Epithelial cell of esophagus (primary cell): Measurements from ENCODE around the gene TNS3.

Experiments used
- DNase-seq: peaks from one replicate; pipeline ENCODE4 v3.0.0; 2010; ENCODE audit warnings: low read depth
- H3K4me3 ChIP-seq: 2 replicates; pipeline ENCODE4 v1.5.1; 2011; ENCODE audit warnings: mild to moderate bottlenecking, low read length, control low read depth
- CTCF ChIP-seq: IDR thresholded peaks from 2 replicates; pipeline ENCODE4 v1.5.1; 2011; ENCODE audit warnings: low read depth, mild to moderate bottlenecking, low read length, control low read depth, inconsistent platforms; ENCODE audit not compliant: insufficient read depth; ENCODE audit errors: missing control alignments

TNS3 gene

GRCh38 chr7:47432671-47433563 is 149.0 kb downstream of the TNS3 start:
- no peak overlapping the region for H3K4me3 ChIP-seq
- TF ChIP-seq CTCF = no peak
- no peak for DNase-seq

- no peak overlapping the region for H3K4me3 ChIP-seq
- no peak for DNase-seq
- TF ChIP-seq CTCF = no peak
These were observed 151.5 kb downstream of the TNS3 start for GRCh38 chr7:47430422-47430821.

GRCh38 chr7:47428768-47429472 is 153.0 kb downstream of the TNS3 start:
- DNase-seq = no peak
- no peak overlapping the region for H3K4me3 ChIP-seq
- no peak for TF ChIP-seq CTCF

GRCh38 chr7:47428052-47428767 is 153.7 kb downstream of the TNS3 start:
- H3K4me3 ChIP-seq = no peak overlapping the region
- no peak for DNase-seq
- no peak for TF ChIP-seq CTCF

DNA sequence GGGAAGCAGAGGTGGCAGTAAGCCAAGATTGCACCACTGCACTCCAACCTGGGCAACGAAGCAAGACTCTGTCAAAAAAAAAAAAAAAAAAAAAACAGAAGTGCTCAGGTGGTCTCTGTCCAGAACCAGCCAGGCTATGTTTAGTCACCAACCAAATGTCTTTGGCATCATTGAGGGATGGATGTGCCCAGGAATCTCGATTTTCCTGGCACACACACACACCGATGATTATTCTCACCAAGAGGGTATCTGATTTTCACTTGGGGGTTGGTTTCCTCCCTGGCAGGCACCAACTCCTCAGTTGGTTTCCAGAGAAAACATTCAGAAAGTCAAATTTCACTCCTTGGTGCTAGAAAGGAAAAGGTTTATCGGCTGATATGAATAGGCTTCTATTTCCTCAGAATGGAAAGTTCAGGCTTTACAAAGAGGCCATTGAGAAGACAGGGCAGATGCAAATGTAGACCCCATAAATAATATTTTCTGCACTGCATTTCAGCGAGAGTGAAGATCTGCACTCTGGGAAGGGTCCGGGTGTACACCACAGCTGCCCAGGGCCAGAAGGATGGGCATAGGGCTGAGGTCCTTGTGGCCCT is 154.8 kb downstream of the TNS3 start:
- H3K4me3 ChIP-seq = no peak overlapping the region
- TF ChIP-seq CTCF = no peak

GRCh38 chr7:47424523-47424922 is 157.4 kb downstream of the TNS3 start:
- H3K4me3 ChIP-seq = no peak overlapping the region
- TF ChIP-seq CTCF = no peak
- DNase-seq = no peak

More for the DNA sequence above, 154.8 kb downstream of the TNS3 start:
- no peak for DNase-seq
